SH-SY5Y (cell line): ENCODE results near the gene GAK.

Experiments
- GATA2 ChIP-seq: IDR thresholded peaks from 2 replicates; pipeline ENCODE4 v1.6.1; 2011; ENCODE audit warnings: mild to moderate bottlenecking, low read depth, low read length
- GATA3 ChIP-seq: IDR thresholded peaks from 2 replicates; pipeline ENCODE4 v1.6.1; 2011; ENCODE audit warnings: low read depth, mild to moderate bottlenecking, low read length, moderate library complexity

DNA sequence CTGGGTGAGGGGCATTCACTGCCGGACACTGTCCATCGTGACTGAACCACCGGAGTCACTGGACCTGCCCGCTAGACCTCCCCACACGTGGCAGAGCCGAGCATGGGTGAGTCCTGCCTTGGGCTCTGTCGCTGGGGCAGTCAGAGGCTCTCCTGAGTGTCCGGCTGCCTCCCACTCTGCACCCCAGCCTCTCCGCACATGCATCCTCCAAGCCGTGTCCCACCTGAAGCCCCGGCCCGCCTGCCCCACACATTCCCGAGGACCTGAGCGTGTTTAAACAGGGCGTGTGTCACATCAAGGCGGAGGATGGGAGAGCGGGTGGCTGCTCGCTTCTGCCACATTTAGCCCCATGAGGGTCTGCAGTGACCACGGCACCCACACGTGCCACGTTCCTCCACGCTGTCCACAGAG is 110.9 kb downstream of the GAK start:
- no peak for TF ChIP-seq GATA2
- TF ChIP-seq GATA3, result no peak
